GM19023 (cell line): Measurements from ENCODE around the gene NBL1.

Source experiments
- ATAC-seq: cut with Tn5 transposase; IDR thresholded peaks from one replicate; pipeline ENCODE4 v1.9.1; 2021; ENCODE audit warnings: mild to moderate bottlenecking, moderate library complexity; ENCODE audit not compliant: unreplicated experiment

Gene NBL1, protein sequence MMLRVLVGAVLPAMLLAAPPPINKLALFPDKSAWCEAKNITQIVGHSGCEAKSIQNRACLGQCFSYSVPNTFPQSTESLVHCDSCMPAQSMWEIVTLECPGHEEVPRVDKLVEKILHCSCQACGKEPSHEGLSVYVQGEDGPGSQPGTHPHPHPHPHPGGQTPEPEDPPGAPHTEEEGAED

GRCh38 chr1:19643602-19644394 lies at the start of gene NBL1:
Gene NBL1, plus strand, starts transcription at chr1:19644311. Its CDS starts 10,720 bp downstream, at chr1:19655031.
- no peak for ATAC-seq

- ATAC-seq = no peak
These were observed 47.9 kb upstream of the NBL1 start for GRCh38 chr1:19596065-19596713.

- ATAC-seq = peak; percentile 89
These were observed 47.2 kb upstream of the NBL1 start for GRCh38 chr1:19596714-19597495.

DNA sequence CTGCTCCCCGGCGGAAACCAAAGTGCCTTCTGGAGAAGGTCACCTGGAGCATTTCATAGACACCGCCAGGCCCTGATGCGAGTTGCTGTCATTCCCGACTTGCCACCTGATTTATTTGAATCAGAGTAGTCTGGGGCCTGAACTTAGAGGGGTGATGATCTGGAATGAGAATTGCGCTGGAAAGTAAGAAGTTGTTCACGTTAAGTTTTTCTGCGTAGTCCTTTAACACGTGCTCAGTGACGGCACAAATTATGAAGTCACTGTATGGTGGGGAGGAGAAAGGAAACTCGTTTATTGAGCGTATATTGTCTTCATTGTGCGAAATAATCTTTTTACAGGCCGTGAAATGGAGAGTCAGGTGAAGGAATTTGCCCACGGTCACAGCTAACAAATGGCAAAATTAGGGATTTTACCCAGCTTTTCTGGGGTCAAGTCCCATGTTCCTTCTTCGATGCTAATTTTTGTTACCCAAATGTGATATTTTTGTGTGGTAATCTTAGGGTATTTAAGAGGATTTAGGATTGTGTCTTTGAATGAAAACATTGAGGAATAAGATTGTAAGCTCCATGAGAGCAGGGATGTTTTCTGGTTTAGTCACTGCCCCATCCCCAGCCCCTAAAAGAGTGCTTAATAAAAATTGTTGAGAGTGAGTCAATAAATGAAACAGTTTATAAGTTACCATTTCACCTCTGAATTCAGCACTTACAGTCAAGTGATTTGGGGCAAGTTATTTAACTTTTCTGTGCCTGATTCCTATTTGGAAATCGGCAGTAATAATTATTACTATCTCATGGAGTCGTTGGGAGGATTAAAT lies 46.4 kb upstream of the NBL1 start:
- ATAC-seq = no peak

GRCh38 chr1:19599810-19600209 lies 44.3 kb upstream of the NBL1 start:
- no peak for ATAC-seq

GRCh38 chr1:19602486-19602885 lies 41.6 kb upstream of the NBL1 start:
- no peak for ATAC-seq

GRCh38 chr1:19605967-19606366 lies 38.1 kb upstream of the NBL1 start:
- ATAC-seq = no peak

DNA sequence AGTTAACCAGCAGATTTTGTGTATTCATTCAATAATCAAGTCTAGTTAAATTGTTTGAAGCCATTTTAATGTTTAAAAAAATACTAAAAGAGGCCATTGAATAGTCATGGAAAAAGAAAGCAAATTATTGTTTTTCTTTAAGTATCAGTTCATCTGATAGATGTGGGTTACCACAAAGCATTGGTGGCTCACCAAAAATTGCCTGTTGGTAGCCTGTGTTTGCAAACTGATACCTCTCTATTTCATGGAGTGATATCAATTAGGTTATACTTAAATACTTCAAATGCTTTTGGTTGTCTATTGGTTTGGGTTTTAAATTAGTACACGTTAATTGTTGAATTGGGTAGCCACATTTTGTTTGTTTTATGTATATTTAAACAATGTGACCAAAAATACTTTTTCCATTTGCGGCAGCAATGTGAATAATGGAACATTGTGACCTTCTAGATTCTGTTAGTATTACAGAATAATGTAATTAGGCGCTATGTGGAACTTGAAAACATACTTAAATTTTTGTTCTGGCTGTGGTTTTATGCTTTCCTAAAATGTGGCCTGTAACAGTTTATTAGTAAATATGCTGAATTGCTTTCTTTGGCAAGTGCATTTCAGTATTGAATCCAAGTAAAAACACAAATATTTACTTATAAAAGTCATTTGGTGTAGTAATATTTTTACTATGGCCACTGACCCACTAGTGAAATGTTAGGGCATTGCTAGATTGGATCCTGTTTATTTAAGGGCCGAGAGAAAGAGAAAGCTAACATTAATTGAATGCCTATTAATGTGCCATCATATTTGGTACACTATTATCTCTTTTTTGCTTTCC lies 37.1 kb upstream of the NBL1 start:
- no peak for ATAC-seq

DNA sequence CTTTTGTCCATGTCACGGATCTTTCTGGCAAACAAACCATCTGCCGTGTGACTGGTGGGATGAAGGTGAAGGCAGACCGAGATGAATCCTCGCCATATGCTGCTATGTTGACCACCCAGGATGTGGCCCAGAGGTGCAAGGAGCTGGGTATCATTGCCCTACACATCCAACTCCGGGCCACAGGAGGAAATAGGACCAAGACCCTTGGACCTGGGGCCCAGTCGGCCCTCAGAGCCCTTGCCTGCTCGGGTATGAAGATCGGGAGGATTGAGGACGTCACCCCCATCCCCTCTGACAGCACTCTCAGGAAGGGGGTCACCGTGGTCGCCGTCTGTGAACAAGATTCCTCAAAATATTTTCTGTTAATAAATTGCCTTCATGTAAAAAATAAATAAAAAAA lies 35.9 kb upstream of the NBL1 start:
- no peak for ATAC-seq

GRCh38 chr1:19610282-19610981 lies 33.7 kb upstream of the NBL1 start:
- no peak for ATAC-seq

DNA sequence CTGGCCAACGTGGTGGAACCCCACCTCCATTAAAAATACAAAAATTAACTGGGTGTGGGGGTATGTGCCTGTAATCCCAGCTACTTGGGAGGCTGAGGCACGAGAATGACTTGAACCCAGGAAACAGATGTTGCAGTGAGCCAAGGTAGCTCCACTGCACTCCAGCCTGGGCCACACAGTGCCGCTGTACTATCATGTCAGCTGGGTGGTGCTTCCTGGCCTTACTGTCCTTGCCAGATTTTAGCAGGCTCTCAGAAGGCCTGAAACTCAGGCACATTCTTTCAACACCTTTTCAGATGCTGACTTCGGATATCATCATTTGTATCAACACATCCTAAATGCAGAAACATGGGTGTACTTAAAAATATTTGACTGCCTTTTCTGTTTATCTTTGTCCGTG lies 31.6 kb upstream of the NBL1 start:
- ATAC-seq = no peak

GRCh38 chr1:19613171-19613703 lies 30.9 kb upstream of the NBL1 start:
- ATAC-seq = no peak

DNA sequence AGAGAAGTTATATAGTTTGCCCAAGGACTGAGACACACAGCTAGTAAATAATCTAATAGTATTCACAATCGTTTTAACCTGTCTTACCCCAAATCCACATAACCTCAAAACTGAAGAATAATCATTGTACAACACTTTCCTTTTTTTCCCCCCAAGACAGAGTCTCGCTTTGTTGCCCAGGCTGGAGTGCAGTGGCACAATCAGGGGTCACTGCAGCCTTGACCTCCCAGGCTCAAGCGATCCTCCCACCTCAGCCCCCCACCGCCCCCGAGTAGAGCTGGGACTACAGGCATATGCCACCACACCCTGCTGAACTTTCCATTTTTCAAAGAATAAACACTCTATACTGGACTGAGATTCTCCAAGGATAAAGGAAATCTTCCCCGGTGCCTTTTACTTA lies 28.7 kb upstream of the NBL1 start:
- no peak for ATAC-seq

DNA sequence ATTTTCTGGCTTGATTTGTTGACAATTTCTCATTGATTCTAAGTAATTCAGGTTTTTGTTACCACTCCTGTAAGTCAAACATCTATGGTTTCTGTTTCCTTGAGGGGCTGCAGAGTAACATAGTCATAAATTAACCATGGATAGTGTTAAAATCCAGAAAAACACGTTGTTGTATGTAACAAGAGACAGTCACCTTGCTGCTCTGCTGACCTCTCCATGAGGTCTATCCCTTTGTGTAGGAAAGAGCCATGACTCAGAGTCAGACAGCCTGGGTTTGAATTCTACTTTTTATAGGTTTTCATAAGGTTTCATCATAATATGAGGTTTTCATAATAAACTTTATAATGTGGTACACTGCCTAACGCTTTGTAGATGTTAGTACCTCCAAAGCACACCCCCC lies 27.6 kb upstream of the NBL1 start:
- ATAC-seq = no peak

DNA sequence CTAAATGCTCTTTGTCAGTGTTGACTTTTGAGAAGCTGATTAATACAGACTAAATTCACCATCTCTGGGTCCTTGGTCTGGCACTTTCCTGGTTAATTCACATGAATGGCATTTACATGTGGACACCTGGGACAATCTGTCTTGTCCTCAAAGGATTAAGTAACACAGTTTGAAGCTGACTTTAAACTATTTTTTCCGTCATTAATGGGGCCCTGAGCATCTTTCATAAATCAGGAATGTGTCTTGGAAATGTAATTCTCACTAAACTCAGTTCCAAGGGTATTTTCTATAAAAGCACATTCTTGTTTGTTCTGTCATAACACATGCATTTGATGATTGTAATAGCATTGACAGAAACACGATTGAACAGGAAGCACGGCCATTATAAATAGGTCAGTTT lies 26.7 kb upstream of the NBL1 start:
- no peak for ATAC-seq

DNA sequence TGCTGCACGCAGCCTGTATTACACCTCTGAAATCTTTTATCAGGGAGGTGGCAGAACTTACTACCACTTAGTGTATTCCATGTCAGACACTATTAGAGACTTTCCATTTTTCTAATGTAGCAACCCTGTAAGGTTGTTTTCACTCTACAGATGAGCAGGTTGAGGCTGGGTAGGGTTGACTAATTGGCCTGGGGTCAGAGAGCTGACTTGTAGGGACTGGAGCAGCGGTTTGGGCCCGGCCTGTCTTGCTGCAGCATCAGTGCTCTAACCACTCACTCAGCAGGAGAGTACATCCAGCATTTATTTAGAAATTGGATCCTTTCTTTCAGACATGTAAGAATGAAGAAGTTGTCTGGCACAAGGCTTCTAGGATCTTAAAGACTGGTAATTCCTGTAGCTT lies 25.7 kb upstream of the NBL1 start:
- ATAC-seq = no peak

DNA sequence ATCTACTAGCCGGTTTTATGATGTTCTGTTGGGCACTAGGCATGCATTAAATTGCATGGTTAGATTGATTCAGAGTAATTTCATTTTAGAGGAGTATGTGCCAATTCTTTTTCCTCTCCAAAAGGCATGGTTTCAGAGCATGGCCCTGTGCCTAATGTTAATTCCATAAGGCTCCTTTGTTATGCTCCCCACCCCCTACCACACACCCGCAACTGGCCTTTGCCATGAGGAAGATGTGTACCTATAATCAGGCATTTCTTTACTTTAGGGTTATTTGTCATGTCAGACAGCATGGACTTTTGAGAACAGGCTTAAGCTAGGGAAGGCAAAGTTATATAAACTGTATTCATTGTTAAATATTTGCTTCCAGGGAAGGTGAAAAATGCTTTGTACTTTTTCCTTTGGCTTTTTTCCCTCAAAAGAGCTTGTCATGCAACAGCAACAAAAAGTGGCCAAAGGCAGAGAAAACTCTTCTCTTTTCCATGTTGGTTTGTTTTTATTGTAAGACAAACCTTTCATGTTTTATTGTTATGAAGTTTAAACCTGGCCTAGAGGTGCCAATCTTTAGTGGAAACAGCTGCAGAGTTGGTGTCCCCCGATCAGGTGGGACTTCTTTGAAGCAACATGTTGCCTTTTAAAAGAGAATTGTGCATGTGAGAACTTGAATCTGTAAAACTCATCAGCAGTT lies 24.3 kb upstream of the NBL1 start:
- ATAC-seq = no peak

- no peak for ATAC-seq
These were observed 23.3 kb upstream of the NBL1 start for GRCh38 chr1:19620786-19621185.
